Activated T-cell treated with anti-CD3 and anti-CD28 coated beads for 4 hours (primary cell): ENCODE results near the gene DHX34.
"Not testable (repeated sequence)": the region's sequence is repeated elsewhere in the genome, so short reads cannot be mapped to it uniquely, and the experiment has no call there.

Experiments
- DNase-seq: peaks from one replicate; pipeline ENCODE4 v3.0.0-alpha.2; 2020

The DHX34 gene

GRCh38 chr19:47331931-47332547, 17.1 kb upstream of the DHX34 start, which contains the start of gene C5AR2:
TSS of gene C5AR2 (plus strand) at chr19:47332175. CDS start at chr19:47340800, 8,625 bp downstream.
- DNase-seq = no peak

GRCh38 chr19:47336765-47337718, 12.1 kb upstream of the DHX34 start:
- not testable (repeated sequence) for DNase-seq

GRCh38 chr19:47339196-47339880, 9.8 kb upstream of the DHX34 start:
- DNase-seq = no peak

GRCh38 chr19:47340477-47341208, 8.5 kb upstream of the DHX34 start:
- no peak for DNase-seq

GRCh38 chr19:47341734-47342133, 7.4 kb upstream of the DHX34 start:
- DNase-seq = no peak

- no peak for DNase-seq
Measured at GRCh38 chr19:47343194-47343802, 5.8 kb upstream of the DHX34 start.

- no peak for DNase-seq
Measured at GRCh38 chr19:47344425-47344824, 4.7 kb upstream of the DHX34 start.

- DNase-seq = not testable (repeated sequence)
Measured at GRCh38 chr19:47346024-47346423, 3.1 kb upstream of the DHX34 start.

GRCh38 chr19:47350630-47351029, 1.5 kb downstream of the DHX34 start:
- no peak for DNase-seq

- no peak for DNase-seq
Measured at GRCh38 chr19:47351548-47351947, 2.4 kb downstream of the DHX34 start.

- DNase-seq = no peak
Measured at GRCh38 chr19:47352095-47352494, 3.0 kb downstream of the DHX34 start.

- DNase-seq = no peak
Measured at GRCh38 chr19:47353307-47353712, 4.2 kb downstream of the DHX34 start.

GRCh38 chr19:47356900-47357299, 7.8 kb downstream of the DHX34 start:
- DNase-seq = no peak

GRCh38 chr19:47357788-47358680, 8.9 kb downstream of the DHX34 start:
- no peak for DNase-seq

- no peak for DNase-seq
Measured at GRCh38 chr19:47358936-47359335, 9.8 kb downstream of the DHX34 start.

GRCh38 chr19:47362321-47362720, 13.2 kb downstream of the DHX34 start:
- DNase-seq = no peak

- DNase-seq = no peak
Measured at GRCh38 chr19:47363758-47364531, 14.8 kb downstream of the DHX34 start.

- DNase-seq = not testable (repeated sequence)
Measured at GRCh38 chr19:47365455-47365854, 16.3 kb downstream of the DHX34 start.

GRCh38 chr19:47370045-47370611, 21.0 kb downstream of the DHX34 start:
- no peak for DNase-seq

- no peak for DNase-seq
Measured at GRCh38 chr19:47371261-47371660, 22.1 kb downstream of the DHX34 start.
